ENCODE data around the gene GALNT6. TPM values are rescaled to one million over a fixed set of nuclear protein-coding genes. Genes with fewer than 3 reads are reported as not detected.

The GALNT6 gene
- total RNA-seq, 1 experiment from 2014 or later: 9.8 TPM

- Histone ChIP-seq H3K27ac (ENCODE audit: insufficient read length, low read depth, low read length) (no peak overlapping the region), H3K9ac (ENCODE audit: extremely low read depth, insufficient read length, low read length) (no peak overlapping the region), H2BK12ac (ENCODE audit: insufficient read length, low read depth, low read length) (no peak overlapping the region), H2BK120ac (ENCODE audit: low read depth, low read length, poor library complexity, severe bottlenecking) (no peak overlapping the region), H2AFZ (ENCODE audit: low read length) (no peak overlapping the region), H4K20me1 (ENCODE audit: control insufficient read depth, insufficient read depth, insufficient read length) (no peaks in the 10 kb centered on the region), H3K4me1 (ENCODE audit: insufficient read depth, low read length) (peaks cover 2% of the 10 kb centered on the region; the same call in 1 of the 2 replicates), H3K4ac (ENCODE audit: low read depth, low read length) (no peak overlapping the region), H3K23ac (ENCODE audit: insufficient read length, low read depth, low read length) (no peak overlapping the region), H3K56ac (ENCODE audit: insufficient read length, low read depth, low read length) (no peak overlapping the region), H4K5ac (ENCODE audit: insufficient read length, low read depth, low read length) (no peak overlapping the region), H3K79me2 (ENCODE audit: insufficient read depth, low read length) (no peaks in the 10 kb centered on the region), H3K27me3 (ENCODE audit: insufficient read depth, low read length) (no peaks in the 10 kb centered on the region), H2BK15ac (ENCODE audit: low read depth, low read length) (no peak overlapping the region), H3K14ac (ENCODE audit: insufficient read depth, low read length) (no peak overlapping the region), H3K79me1 (ENCODE audit: insufficient read depth, low read depth, low read length, poor library complexity, severe bottlenecking) (no peaks in the 10 kb centered on the region), H2AK5ac (ENCODE audit: insufficient read length, low read length) (no peak overlapping the region), H3K18ac (ENCODE audit: insufficient read length, low read depth, low read length) (no peak overlapping the region), H3K23me2 (ENCODE audit: insufficient read length, low read depth, low read length, poor library complexity, severe bottlenecking) (peaks cover 2% of the 10 kb centered on the region), H3T11ph (ENCODE audit: low read length) (no peak overlapping the region), H4K8ac (replicated peaks; ENCODE audit: insufficient read length, low read depth, low read length) (no peak overlapping the region), H3K9me3 (ENCODE audit: control insufficient read depth, low read depth, low read length) (no peaks in the 10 kb centered on the region), H2BK20ac (ENCODE audit: low read depth, low read length, poor library complexity, severe bottlenecking) (no peak overlapping the region), H3K4me2 (ENCODE audit: insufficient read depth, insufficient read length, low read length) (no peak overlapping the region), H4K91ac (ENCODE audit: insufficient read length, low read depth, low read length) (no peak overlapping the region), H2BK5ac (ENCODE audit: insufficient read length, low read length) (no peak overlapping the region)
- Mint-ChIP-seq H3K27ac (no peak overlapping the region), H3K4me3 (no peak overlapping the region), H3K36me3 (ENCODE audit: insufficient read depth in 1 of 3, low read depth in 3 of 3) (peaks cover 0 to 7% (median 6%) of the 10 kb centered on the region in 3 experiments; a peak in 5 of 7 replicates), H3K27me3 (ENCODE audit: low read depth) (peaks cover 3% of the 10 kb centered on the region; the same call in 1 of the 2 replicates), H3K4me1 (peaks cover 44 to 45% of the 10 kb centered on the region in 2 experiments), H3K9me3 (no peaks in the 10 kb centered on the region)
- no CpG with 5 or more reads among the region's 4 CpGs for WGBS (ENCODE audit: extremely low coverage, insufficient read length, low lambda C conversion rate)
- TF ChIP-seq CTCF (conservative IDR thresholded peaks at IDR 0.05): no peak
- no peak for DNase-seq
Observed at GRCh38 chr12:51430196-51430895, 39.1 kb upstream of the GALNT6 start.

All from H9 (cell line).